Left ventricle myocardium inferior (tissue), 1 donor: ENCODE results near the gene HOXC5. TPM values are rescaled to one million over a fixed set of nuclear protein-coding genes. Genes with fewer than 3 reads are reported as not detected.

Experiments used
- DNase-seq: peaks from one replicate; pipeline ENCODE4 v3.0.0-alpha.2; 2020
- H3K27ac ChIP-seq: fragments of 200-600 bp; replicated peaks from 2 replicates; pipeline ENCODE4 v1.8.0; 2021
- H3K27me3 ChIP-seq: fragments of 200-600 bp; 2 replicates; pipeline ENCODE4 v1.8.0; 2021; ENCODE audit warnings: low read depth
- H3K36me3 ChIP-seq: fragments of 200-600 bp; 2 replicates; pipeline ENCODE4 v1.8.0; 2021
- H3K4me1 ChIP-seq: fragments of 200-600 bp; 2 replicates; pipeline ENCODE4 v1.8.0; 2021
- H3K4me3 ChIP-seq: fragments of 200-600 bp; 2 replicates; pipeline ENCODE4 v1.8.0; 2021; ENCODE audit warnings: mild to moderate bottlenecking, moderate library complexity
- H3K9me3 ChIP-seq: fragments of 200-600 bp; replicated peaks from 2 replicates; pipeline ENCODE4 v1.8.0; 2021
- intact Hi-C: fragments of 100-400 bp; cut with micrococcal nuclease; formaldehyde crosslinking; loops from one replicate; pipeline ENCODE4 v1.11.0; 2022
- total RNA-seq: library from RNA; stranded (reverse); fragmentation: NEBNext Ultra II Directional; extraction: Animal tissue kit (Norgen Biotek cat#: 25700); gene quantifications from one replicate; pipeline ENCODE4 v1.2.1, GENCODE V29; 2021
- TF ChIP-seq, protein P1 (sequence below): fragments of 200-600 bp; IDR thresholded peaks from 2 replicates; pipeline ENCODE4 v1.8.0; 2021; ENCODE audit warnings: antibody characterized with exemption, mild to moderate bottlenecking, borderline replicate concordance
- donor health status: DM: no; HTN: yes; CAD: no; lungs with severe emphysema.

Gene HOXC5
- total RNA-seq, 1 donor from 2014 or later = not detected

DNA sequence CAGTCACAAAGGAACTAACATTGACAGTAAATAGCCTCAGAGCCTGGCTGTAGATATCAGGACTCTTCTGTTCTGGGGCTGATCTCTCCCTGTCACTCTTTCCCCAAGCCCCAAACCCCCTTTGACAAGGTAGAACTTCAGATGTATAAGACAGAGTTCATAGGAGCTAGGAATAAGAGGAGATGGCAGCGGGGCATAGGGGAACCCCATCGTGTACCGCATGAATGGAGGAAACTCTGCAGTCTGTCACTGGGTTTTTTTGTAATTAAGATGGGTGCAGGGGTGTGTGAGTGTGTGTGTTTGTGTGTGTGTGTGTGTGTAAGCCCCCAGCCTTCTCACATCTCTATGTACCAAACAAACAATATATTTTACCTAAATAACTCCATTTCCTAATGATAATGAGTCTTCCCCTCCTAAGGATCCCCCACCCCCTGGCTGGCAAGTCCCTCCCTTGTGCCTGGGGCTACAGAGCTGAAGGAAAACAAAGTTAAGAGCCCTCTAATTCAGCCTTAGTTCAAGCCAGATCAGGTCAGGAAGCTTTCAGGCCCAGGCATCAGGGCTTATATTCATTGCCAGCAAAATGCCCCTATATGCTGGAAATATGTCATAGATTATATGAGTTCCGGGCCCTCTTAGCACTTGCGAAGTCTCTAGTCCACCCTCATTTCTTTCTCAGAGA lies 11.7 kb downstream of the HOXC5 start:
- H3K9me3 ChIP-seq = no peaks in the 10 kb centered on the region
- H3K4me3 ChIP-seq = no peak overlapping the region
- intact Hi-C loops = no loop called here
- TF ChIP-seq, protein P1, sequence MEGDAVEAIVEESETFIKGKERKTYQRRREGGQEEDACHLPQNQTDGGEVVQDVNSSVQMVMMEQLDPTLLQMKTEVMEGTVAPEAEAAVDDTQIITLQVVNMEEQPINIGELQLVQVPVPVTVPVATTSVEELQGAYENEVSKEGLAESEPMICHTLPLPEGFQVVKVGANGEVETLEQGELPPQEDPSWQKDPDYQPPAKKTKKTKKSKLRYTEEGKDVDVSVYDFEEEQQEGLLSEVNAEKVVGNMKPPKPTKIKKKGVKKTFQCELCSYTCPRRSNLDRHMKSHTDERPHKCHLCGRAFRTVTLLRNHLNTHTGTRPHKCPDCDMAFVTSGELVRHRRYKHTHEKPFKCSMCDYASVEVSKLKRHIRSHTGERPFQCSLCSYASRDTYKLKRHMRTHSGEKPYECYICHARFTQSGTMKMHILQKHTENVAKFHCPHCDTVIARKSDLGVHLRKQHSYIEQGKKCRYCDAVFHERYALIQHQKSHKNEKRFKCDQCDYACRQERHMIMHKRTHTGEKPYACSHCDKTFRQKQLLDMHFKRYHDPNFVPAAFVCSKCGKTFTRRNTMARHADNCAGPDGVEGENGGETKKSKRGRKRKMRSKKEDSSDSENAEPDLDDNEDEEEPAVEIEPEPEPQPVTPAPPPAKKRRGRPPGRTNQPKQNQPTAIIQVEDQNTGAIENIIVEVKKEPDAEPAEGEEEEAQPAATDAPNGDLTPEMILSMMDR = no peak
- no peaks in the 10 kb centered on the region for H3K36me3 ChIP-seq
- peaks cover 98% of the 10 kb centered on the region for H3K27me3 ChIP-seq
- H3K4me1 ChIP-seq = peaks cover 11% of the 10 kb centered on the region
- no peak overlapping the region for H3K27ac ChIP-seq
- no peak for DNase-seq

DNA sequence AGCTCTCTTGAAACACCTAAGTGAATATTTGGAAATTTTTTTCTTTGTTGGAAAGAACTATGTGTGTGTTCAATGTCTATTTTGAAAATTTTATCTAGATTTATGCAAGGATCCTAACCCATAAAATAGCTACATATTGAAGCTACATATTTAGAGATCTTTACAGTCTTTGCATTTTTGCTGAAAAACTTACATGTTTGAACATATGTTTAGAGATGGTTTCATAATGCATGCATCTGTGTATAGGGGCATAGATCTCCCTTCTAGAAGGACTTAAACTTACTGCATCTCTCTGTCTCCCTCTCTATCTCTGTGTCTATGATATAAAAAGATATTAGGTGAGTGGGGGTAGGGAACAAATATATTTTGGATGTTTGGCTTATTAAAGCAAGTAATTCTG lies 12.6 kb downstream of the HOXC5 start:
- Histone ChIP-seq H3K4me3 (no peak overlapping the region), H3K27ac (no peak overlapping the region), H3K36me3 (no peaks in the 10 kb centered on the region), H3K27me3 (peaks cover 98% of the 10 kb centered on the region), H3K4me1 (peaks cover 11% of the 10 kb centered on the region), H3K9me3 (no peaks in the 10 kb centered on the region)
- TF ChIP-seq, protein P1 = no peak
- no peak for DNase-seq
- intact Hi-C loops = no loop called here

DNA sequence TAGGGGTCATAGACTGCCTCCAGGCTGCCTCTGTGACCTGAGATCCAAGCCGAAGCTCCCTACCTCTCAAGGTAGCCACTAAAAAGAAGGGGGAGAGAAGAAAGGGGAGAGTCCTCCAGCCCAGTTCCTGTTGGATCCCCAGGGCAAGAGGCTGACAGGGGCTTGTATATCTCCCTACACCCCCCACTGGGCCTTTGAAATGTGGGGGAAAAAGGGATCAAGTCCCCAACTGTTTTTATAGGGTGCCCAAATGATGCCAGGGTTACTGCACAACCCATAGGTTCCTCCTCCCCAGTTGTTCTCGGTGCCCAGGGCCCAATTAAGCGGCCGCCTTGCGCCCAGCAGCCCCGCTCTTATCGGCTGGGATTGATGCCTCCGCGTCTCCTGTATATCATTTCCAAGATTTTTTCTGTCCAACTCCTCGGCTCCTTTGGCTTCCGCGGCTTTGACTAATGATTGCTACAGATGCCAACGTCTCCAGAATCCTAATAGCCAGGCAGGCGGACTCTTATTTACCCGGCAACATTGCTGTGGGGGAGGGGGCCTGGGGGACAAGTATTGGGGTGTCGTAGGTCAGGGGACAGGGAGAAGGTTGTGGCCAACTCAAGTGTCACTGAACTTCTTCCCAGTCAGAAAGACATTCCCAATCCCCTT lies 13.1 kb downstream of the HOXC5 start:
- Histone ChIP-seq H3K27me3 (peaks cover 98% of the 10 kb centered on the region), H3K36me3 (no peaks in the 10 kb centered on the region), H3K4me1 (peaks cover 11% of the 10 kb centered on the region), H3K4me3 (no peak overlapping the region), H3K27ac (no peak overlapping the region), H3K9me3 (no peaks in the 10 kb centered on the region)
- intact Hi-C loops = no loop called here
- TF ChIP-seq, protein P1 = no peak
- no peak for DNase-seq

DNA sequence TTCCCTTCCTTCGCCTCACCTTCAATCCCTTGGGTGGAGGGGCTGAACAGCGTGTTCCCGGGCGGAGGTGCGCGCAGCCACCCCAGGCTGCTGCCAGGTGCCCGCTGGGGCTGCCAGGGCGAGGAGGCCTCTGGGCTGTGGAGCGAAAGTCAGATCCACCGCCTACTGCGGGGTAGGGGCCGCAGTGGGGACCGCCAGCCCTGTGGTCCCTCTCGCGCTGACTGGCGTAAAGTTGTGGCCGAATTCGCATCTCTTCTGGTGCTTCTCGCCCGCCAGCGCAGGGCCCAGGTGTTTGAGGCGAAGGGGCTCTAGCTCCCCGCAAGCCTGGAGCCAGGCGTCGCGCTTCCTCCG lies 13.9 kb downstream of the HOXC5 start:
- TF ChIP-seq, protein P1 = no peak
- Histone ChIP-seq H3K27ac (no peak overlapping the region), H3K4me1 (peaks cover 11% of the 10 kb centered on the region), H3K4me3 (peak overlapping the region; percentile 36), H3K27me3 (peaks cover 98% of the 10 kb centered on the region), H3K36me3 (no peaks in the 10 kb centered on the region), H3K9me3 (no peaks in the 10 kb centered on the region)
- DNase-seq = no peak
- intact Hi-C loops = no loop called here

DNA sequence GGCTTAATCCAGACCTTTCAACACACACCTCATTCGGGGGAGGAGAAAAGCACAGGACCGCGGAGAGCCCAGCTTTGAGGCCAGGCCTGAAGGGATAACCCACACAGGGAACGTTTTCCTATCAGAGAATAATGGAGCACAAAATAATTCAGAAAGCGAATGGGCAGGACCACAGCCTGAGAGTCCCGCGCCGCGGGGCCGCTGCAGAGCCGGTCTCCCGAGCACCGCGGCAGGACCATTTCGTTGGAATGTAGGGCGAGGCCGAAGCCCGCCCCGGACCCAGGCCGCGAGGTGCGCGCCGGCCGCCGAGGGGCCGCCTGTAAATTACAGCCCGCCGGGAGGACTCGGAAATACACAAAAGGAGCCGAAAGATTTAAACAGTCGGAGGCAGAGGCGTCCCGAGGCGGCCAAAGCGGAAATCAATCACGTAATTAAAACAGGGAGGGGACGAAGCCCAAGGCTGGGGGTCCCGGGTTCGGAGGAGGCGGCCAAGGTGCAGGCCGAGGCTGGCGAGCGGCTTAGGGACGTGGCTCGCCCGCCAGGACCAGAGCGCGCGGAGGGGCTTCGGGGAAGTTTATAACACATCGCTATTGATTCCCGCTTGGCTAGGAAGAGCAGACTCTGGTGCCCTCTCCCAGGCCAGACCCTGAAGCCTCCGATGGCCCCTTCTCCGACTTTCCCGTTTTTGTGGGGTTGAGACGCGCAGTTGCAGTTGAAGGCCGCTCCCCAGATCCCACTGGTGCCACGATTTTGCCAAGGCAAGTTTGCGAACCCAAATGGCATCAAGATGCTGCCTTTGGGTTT lies 14.5 kb downstream of the HOXC5 start:
- TF ChIP-seq, protein P1 = no peak
- no peaks in the 10 kb centered on the region for H3K36me3 ChIP-seq
- no peak for DNase-seq
- no peaks in the 10 kb centered on the region for H3K9me3 ChIP-seq
- no peak overlapping the region for H3K27ac ChIP-seq
- H3K4me3 ChIP-seq = peak overlapping the region; percentile 36
- H3K27me3 ChIP-seq = peaks cover 98% of the 10 kb centered on the region
- intact Hi-C loops = no loop called here
- peaks cover 12% of the 10 kb centered on the region for H3K4me1 ChIP-seq
